GM13977 (cell line): ENCODE measurements around the gene ABHD11.

Experiments
- DNase-seq: peaks from one replicate; pipeline ENCODE4 v3.0.0; 2012; ENCODE audit warnings: low spot score
- CTCF ChIP-seq: IDR thresholded peaks from 2 replicates; pipeline ENCODE4 v1.5.1; 2012; ENCODE audit warnings: mild to moderate bottlenecking, control low read depth; ENCODE audit not compliant: insufficient read depth; ENCODE audit errors: extremely low read depth, missing control alignments
- in situ Hi-C: fragments of 300-500 bp; cut with MboI; formaldehyde crosslinking; loops from one replicate; pipeline ENCODE4 v1.12.0; 2022; ENCODE audit warnings: low sequenced_read_pairs, low pct_unique_long_range_greater_than_20kb, mixed read lengths, inconsistent platforms; ENCODE audit not compliant: unreplicated experiment

Gene ABHD11

DNA sequence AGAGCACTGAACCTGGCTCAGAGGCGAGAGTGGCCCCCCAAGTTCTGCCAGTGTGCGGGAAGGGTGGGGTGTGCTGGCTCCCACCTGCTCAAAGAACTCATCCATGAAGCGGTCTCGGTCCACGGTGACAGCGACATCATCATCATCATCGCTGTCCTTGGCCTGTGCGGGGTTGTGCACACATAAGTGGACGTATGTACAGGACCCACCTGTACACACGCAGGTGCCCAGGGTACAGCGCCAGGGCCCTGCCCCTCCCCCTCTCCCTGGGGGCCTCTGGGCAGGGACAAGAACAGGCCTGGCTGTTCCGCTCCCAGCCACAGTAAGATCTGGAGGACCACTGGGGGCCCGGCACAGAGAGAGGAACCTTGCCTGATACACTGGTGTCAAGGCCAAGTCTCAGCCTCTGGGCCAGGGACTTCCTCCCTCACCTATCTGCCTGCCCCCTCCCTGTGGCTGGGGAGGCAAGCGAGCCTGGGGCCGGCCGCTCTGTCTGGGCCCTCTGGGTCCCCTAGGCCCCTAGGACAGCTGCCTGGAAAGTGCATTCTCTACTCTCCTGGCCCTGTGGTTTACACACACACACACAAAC is 29.5 kb downstream of the ABHD11 start:
- no peak for DNase-seq
- in situ Hi-C loops = no loop called here
- no peak for TF ChIP-seq CTCF

GRCh38 chr7:73707045-73707631 is 31.5 kb downstream of the ABHD11 start:
- no peak for DNase-seq
- TF ChIP-seq CTCF = no peak
- in situ Hi-C loops = no loop called here

DNA sequence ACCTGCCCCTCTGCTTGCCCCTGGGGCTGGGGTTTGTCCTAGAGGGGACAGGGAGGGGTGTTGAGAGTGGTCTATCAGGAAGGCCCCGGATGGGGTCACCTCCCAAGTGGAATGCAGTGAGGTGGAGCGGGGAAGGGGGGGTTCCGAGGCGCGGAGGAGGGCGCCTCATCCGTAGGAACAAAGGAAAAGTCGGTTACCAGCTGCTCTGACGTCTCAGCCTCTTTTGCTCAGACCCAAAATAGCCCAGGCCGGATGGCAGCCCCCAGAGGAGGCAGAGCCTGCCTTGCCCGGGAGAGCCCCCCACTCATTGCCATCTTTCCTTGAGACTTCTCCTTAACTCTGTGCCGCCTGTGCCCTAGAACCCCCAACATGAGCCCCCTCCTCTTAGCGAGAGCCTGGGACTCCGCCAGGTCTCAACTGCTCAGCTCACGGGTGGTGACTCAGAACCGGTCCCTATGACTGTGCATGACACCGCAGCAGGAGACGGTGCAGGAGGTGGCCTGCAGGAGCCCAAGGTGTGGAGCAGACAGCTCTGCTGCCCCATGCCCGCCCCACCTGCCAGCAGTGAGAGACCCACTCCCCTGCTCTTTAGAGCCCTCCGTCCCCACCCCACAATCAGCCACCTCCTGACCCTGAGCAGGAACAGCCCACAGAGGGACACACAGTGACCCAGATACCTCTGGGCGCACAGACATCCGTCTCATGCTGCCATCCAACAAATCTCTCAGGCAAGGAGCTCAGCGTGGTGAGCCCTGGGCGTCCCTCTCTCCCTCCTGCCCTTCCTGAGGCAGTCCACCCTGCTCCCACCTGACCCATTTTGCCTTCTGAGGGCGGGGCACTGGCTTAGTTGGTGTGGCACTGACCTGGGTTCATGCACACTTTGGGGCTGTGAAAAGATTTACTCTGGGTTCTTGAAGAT is 32.2 kb downstream of the ABHD11 start:
- no peak for DNase-seq
- in situ Hi-C loops = no loop called here
- TF ChIP-seq CTCF = no peak

DNA sequence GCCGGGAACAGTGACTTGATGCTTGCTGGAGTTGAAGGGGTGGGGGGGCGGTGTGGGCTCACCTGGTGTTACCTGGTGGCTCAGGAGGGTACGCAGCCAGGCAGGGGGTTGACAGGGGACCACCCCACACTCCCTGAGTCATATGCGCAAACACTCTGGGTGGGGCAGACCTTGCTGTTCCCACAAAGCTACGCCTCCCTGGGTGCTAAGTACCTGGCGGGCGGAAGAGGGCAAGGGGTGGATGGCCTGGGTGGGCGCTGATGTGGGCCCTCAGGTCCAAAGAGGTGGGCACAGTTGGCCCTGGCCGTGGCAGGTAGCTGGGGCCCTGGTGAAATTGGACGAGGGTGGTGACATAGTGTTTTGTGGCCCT is 33.1 kb downstream of the ABHD11 start:
- in situ Hi-C loops = no loop called here
- TF ChIP-seq CTCF = no peak
- DNase-seq = no peak

DNA sequence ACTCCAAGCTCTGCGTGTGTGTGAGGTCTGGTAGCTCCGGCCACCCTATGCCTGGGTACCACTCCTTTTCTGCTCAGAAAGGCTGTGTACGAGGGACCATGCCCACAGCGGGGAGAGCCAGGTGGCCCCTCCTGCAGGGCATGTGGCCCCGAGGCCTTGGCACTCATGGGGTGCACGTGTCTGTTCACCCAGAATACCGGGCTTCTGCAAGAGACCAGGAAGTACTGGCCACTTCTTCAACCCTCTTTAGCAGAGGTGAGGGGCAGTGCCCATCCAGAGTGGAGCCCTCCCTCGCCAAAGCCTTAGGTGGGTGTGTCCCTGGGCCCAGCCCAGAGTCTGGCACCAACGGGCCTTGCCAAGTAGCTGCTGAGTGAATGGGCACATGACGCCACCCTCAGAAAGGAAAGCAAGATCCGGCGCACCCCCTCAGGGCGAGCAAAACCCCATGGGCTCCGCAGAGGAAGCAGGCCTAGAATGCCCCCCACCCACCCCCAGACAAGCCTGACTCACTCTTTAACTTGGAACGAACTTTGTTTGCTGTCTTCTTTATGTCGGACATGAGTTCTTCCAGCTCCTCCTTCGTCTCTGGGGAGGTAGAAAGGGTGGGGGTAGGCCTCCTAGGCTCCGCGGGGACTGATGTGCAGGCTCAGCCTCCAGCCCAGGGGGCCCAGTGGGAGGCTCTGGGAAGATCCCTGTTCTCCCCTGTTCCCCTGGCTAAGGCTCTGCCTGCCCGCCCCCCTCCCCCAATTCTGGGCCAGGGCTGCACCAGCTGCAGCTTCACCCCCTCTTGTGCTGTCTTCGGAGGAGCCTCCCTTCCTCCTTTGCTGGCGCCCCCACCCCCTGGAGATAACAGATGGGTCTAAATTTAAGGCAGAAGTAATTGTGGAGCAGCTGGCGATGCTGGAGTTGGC is 33.7 kb downstream of the ABHD11 start:
- no peak for TF ChIP-seq CTCF
- DNase-seq = no peak
- in situ Hi-C loops = no loop called here
